Neuron (in vitro differentiated cells): Measurements from ENCODE around the gene UBR2.
"Not testable (repeated sequence)": the region's sequence is repeated elsewhere in the genome, so short reads cannot be mapped to it uniquely, and the experiment has no call there.

Experiments
- H2AFZ ChIP-seq: one replicate; pipeline ENCODE4 v1.6.1; 2013; ENCODE audit warnings: low read depth, mild to moderate bottlenecking, inconsistent platforms, low read length, moderate library complexity
- H3K27me3 ChIP-seq: one replicate; pipeline ENCODE4 v1.6.1; 2013; ENCODE audit warnings: low read length; ENCODE audit not compliant: insufficient read depth
- H3K36me3 ChIP-seq: one replicate; pipeline ENCODE4 v1.6.1; 2013; ENCODE audit warnings: low read length; ENCODE audit not compliant: insufficient read depth
- H3K4me1 ChIP-seq: one replicate; pipeline ENCODE4 v1.6.1; 2013; ENCODE audit warnings: low read length; ENCODE audit not compliant: insufficient read depth
- H3K4me3 ChIP-seq: 2 replicates; pipeline ENCODE4 v1.5.1; 2013; ENCODE audit warnings: mild to moderate bottlenecking, low read length, moderate library complexity
- H3K9me3 ChIP-seq: one replicate; pipeline ENCODE4 v1.6.1; 2013; ENCODE audit warnings: low read length

Gene UBR2

GRCh38 chr6:42533794-42534193, 30.0 kb upstream of the UBR2 start:
- Histone ChIP-seq H2AFZ (no peak overlapping the region), H3K4me3 (no peak overlapping the region), H3K4me1 (no peaks in the 10 kb centered on the region), H3K27me3 (no peaks in the 10 kb centered on the region), H3K36me3 (no peaks in the 10 kb centered on the region), H3K9me3 (no peaks in the 10 kb centered on the region)

- Histone ChIP-seq H3K9me3 (no peaks in the 10 kb centered on the region), H3K36me3 (no peaks in the 10 kb centered on the region), H2AFZ (no peak overlapping the region), H3K4me3 (no peak overlapping the region), H3K27me3 (no peaks in the 10 kb centered on the region), H3K4me1 (no peaks in the 10 kb centered on the region)
These were observed 26.3 kb upstream of the UBR2 start for GRCh38 chr6:42537536-42537935.

GRCh38 chr6:42539135-42539534, 24.7 kb upstream of the UBR2 start:
- Histone ChIP-seq H3K36me3 (no peaks in the 10 kb centered on the region), H3K4me1 (no peaks in the 10 kb centered on the region), H2AFZ (no peak overlapping the region), H3K9me3 (no peaks in the 10 kb centered on the region), H3K4me3 (no peak overlapping the region), H3K27me3 (no peaks in the 10 kb centered on the region)

- Histone ChIP-seq H3K9me3 (no peaks in the 10 kb centered on the region), H3K36me3 (no peaks in the 10 kb centered on the region), H3K27me3 (no peaks in the 10 kb centered on the region), H2AFZ (no peak overlapping the region), H3K4me1 (peaks cover 10% of the 10 kb centered on the region), H3K4me3 (no peak overlapping the region)
These were observed 18.5 kb upstream of the UBR2 start for GRCh38 chr6:42545226-42545773.

GRCh38 chr6:42547407-42548329, 16.2 kb upstream of the UBR2 start:
- H3K27me3 ChIP-seq: no peaks in the 10 kb centered on the region
- peaks cover 10% of the 10 kb centered on the region for H3K4me1 ChIP-seq
- peak overlapping the region; percentile 47 for H3K4me3 ChIP-seq
- H3K9me3 ChIP-seq: no peaks in the 10 kb centered on the region
- peak overlapping the region; percentile 57 for H2AFZ ChIP-seq
- H3K36me3 ChIP-seq: no peaks in the 10 kb centered on the region

GRCh38 chr6:42550277-42550676, 13.6 kb upstream of the UBR2 start:
- no peaks in the 10 kb centered on the region for H3K36me3 ChIP-seq
- H3K4me3 ChIP-seq: no peak overlapping the region
- no peaks in the 10 kb centered on the region for H3K9me3 ChIP-seq
- H2AFZ ChIP-seq: no peak overlapping the region
- H3K4me1 ChIP-seq: peaks cover 10% of the 10 kb centered on the region
- H3K27me3 ChIP-seq: no peaks in the 10 kb centered on the region

- peaks cover 10% of the 10 kb centered on the region for H3K4me1 ChIP-seq
- no peak overlapping the region for H3K4me3 ChIP-seq
- no peaks in the 10 kb centered on the region for H3K9me3 ChIP-seq
- no peaks in the 10 kb centered on the region for H3K36me3 ChIP-seq
- no peaks in the 10 kb centered on the region for H3K27me3 ChIP-seq
- H2AFZ ChIP-seq: no peak overlapping the region
These were observed 12.6 kb upstream of the UBR2 start for GRCh38 chr6:42551217-42551616.

GRCh38 chr6:42552380-42552779, 11.4 kb upstream of the UBR2 start:
- H3K4me1 ChIP-seq: peaks cover 5% of the 10 kb centered on the region
- H3K36me3 ChIP-seq: no peaks in the 10 kb centered on the region
- H3K27me3 ChIP-seq: no peaks in the 10 kb centered on the region
- no peaks in the 10 kb centered on the region for H3K9me3 ChIP-seq
- H3K4me3 ChIP-seq: no peak overlapping the region
- H2AFZ ChIP-seq: no peak overlapping the region

- Histone ChIP-seq H3K36me3 (no peaks in the 10 kb centered on the region), H3K4me1 (no peaks in the 10 kb centered on the region), H3K9me3 (no peaks in the 10 kb centered on the region), H3K27me3 (no peaks in the 10 kb centered on the region), H2AFZ (no peak overlapping the region), H3K4me3 (no peak overlapping the region)
These were observed 8.1 kb upstream of the UBR2 start for GRCh38 chr6:42555477-42556457.

GRCh38 chr6:42556462-42556861, 7.4 kb upstream of the UBR2 start:
- Histone ChIP-seq H3K36me3 (no peaks in the 10 kb centered on the region), H3K27me3 (no peaks in the 10 kb centered on the region), H2AFZ (no peak overlapping the region), H3K4me3 (no peak overlapping the region), H3K9me3 (no peaks in the 10 kb centered on the region), H3K4me1 (no peaks in the 10 kb centered on the region)

- not testable (repeated sequence) for H3K36me3 ChIP-seq, H3K4me3 ChIP-seq, H2AFZ ChIP-seq, H3K4me1 ChIP-seq, H3K27me3 ChIP-seq, H3K9me3 ChIP-seq
These were observed 4.6 kb upstream of the UBR2 start for GRCh38 chr6:42559276-42559675.

GRCh38 chr6:42561986-42562385, 1.8 kb upstream of the UBR2 start:
- Histone ChIP-seq H3K4me3 (no peak overlapping the region), H3K4me1 (peaks cover 9% of the 10 kb centered on the region), H2AFZ (no peak overlapping the region), H3K27me3 (no peaks in the 10 kb centered on the region), H3K36me3 (no peaks in the 10 kb centered on the region), H3K9me3 (no peaks in the 10 kb centered on the region)
